ENCODE data around the gene SEMA6D. TPM values are rescaled to one million over a fixed set of nuclear protein-coding genes. Genes with fewer than 3 reads are reported as not detected.

Gene SEMA6D
- total RNA-seq, 4 donors from 2014 or later = 9.3 to 17.7 (median 14.3) TPM

- Histone ChIP-seq H3K4me1 (peaks cover 0 to 21% of the 10 kb centered on the region in 2 donors), H3K27ac (no peak overlapping the region), H3K9me3 (no peaks in the 10 kb centered on the region), H3K36me3 (no peaks in the 10 kb centered on the region), H3K4me3 (replicated peaks in 1 of 3) (no peak overlapping the region), H3K27me3 (no peaks in the 10 kb centered on the region)
- intact Hi-C loops (cut with DNase I) = no loop called here
- TF ChIP-seq POLR2A (IDR thresholded peaks at IDR 0.05) = no peak
- TF ChIP-seq, protein P1, sequence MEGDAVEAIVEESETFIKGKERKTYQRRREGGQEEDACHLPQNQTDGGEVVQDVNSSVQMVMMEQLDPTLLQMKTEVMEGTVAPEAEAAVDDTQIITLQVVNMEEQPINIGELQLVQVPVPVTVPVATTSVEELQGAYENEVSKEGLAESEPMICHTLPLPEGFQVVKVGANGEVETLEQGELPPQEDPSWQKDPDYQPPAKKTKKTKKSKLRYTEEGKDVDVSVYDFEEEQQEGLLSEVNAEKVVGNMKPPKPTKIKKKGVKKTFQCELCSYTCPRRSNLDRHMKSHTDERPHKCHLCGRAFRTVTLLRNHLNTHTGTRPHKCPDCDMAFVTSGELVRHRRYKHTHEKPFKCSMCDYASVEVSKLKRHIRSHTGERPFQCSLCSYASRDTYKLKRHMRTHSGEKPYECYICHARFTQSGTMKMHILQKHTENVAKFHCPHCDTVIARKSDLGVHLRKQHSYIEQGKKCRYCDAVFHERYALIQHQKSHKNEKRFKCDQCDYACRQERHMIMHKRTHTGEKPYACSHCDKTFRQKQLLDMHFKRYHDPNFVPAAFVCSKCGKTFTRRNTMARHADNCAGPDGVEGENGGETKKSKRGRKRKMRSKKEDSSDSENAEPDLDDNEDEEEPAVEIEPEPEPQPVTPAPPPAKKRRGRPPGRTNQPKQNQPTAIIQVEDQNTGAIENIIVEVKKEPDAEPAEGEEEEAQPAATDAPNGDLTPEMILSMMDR (IDR thresholded peaks at IDR 0.05) = no peak
- WGBS, 2 donors = 94% methylated on average over 5 of the region's 5 CpGs
- no peak for DNase-seq
Observed at GRCh38 chr15:47741907-47742306, 24.6 kb downstream of the SEMA6D start.

DNA sequence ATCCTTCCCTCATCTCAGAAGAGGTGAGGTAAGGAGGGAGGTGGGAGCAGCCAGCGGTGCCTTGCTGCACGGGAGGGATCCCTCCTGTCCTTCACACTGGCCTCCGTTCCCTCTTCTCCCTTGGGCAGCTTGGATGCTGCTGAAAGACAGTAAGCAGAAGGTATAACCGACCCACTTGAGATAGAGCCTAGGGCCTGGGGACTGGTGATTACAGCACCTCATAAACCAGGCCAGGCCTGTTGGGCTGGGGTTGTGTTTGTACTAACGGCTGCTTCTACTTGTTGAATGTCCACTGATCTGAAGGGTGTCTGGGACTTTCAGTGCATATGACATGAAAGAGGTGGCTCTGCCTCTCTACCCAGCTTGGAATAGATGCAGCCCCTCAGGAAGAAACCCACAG lies 25.0 kb downstream of the SEMA6D start:
- H3K36me3 ChIP-seq = no peaks in the 10 kb centered on the region
- DNase-seq = no peak
- H3K9me3 ChIP-seq = no peaks in the 10 kb centered on the region
- H3K4me1 ChIP-seq = peaks cover 0 to 18% of the 10 kb centered on the region in 2 donors
- intact Hi-C loops (cut with DNase I) = no loop called here
- H3K27me3 ChIP-seq = no peaks in the 10 kb centered on the region
- 66 to 82% methylated on average over 5 of the region's 5 CpGs for WGBS, 2 donors
- TF ChIP-seq POLR2A (IDR thresholded peaks at IDR 0.05) = no peak
- TF ChIP-seq, protein P1 (IDR thresholded peaks at IDR 0.05) = no peak
- H3K27ac ChIP-seq = no peak overlapping the region
- H3K4me3 ChIP-seq (replicated peaks in 1 of 3) = no peak overlapping the region

- TF ChIP-seq, protein P1 (IDR thresholded peaks at IDR 0.05) = no peak
- no peak for TF ChIP-seq POLR2A (IDR thresholded peaks at IDR 0.05)
- peaks cover 0 to 18% of the 10 kb centered on the region in 2 donors for H3K4me1 ChIP-seq
- WGBS, 2 donors = 81 to 86% methylated on average over 2 of the region's 2 CpGs
- H3K9me3 ChIP-seq = no peaks in the 10 kb centered on the region
- DNase-seq = no peak
- H3K4me3 ChIP-seq (replicated peaks in 1 of 3) = no peak overlapping the region
- H3K27me3 ChIP-seq = no peaks in the 10 kb centered on the region
- intact Hi-C loops (cut with DNase I) = no loop called here
- no peaks in the 10 kb centered on the region for H3K36me3 ChIP-seq
- H3K27ac ChIP-seq = no peak overlapping the region
Observed at GRCh38 chr15:47742742-47743141, 25.4 kb downstream of the SEMA6D start.

GRCh38 chr15:47743385-47743784 lies 26.1 kb downstream of the SEMA6D start:
- H3K36me3 ChIP-seq = no peaks in the 10 kb centered on the region
- H3K9me3 ChIP-seq = no peaks in the 10 kb centered on the region
- WGBS, 2 donors = 76% methylated on average over 6 of the region's 6 CpGs
- intact Hi-C loops (cut with DNase I) = no loop called here
- no peak for DNase-seq
- H3K4me3 ChIP-seq (replicated peaks in 1 of 3) = no peak overlapping the region
- TF ChIP-seq, protein P1 (IDR thresholded peaks at IDR 0.05) = no peak
- no peak for TF ChIP-seq POLR2A (IDR thresholded peaks at IDR 0.05)
- no peak overlapping the region for H3K27ac ChIP-seq
- H3K4me1 ChIP-seq = peaks cover 0 to 17% of the 10 kb centered on the region in 2 donors
- no peaks in the 10 kb centered on the region for H3K27me3 ChIP-seq

DNA sequence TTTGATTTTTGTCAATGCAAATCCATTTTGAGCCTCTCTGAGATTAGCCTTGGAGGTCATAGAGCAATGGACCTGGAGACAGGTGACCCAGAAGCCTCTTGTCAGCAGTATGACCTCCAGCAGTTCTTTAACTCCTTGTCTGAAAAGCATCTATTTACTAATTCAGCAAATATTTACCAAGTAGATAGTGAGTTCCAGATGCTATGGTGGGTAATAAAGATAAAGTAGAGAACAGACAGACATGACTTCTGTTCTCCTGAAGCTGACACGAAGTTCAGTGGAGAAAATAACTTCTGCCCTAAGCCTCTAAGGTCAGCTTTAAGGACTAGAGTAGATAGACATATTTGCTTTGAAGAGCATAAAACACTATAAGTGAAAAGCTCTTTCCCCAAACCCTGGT lies 26.6 kb downstream of the SEMA6D start:
- H3K4me1 ChIP-seq = peaks cover 0 to 12% of the 10 kb centered on the region in 2 donors
- H3K4me3 ChIP-seq (replicated peaks in 1 of 3) = no peak overlapping the region
- no peaks in the 10 kb centered on the region for H3K9me3 ChIP-seq
- no peak overlapping the region for H3K27ac ChIP-seq
- H3K27me3 ChIP-seq = no peaks in the 10 kb centered on the region
- intact Hi-C loops (cut with DNase I) = no loop called here
- DNase-seq = no peak
- H3K36me3 ChIP-seq = no peaks in the 10 kb centered on the region
- TF ChIP-seq, protein P1 (IDR thresholded peaks at IDR 0.05) = no peak
- TF ChIP-seq POLR2A (IDR thresholded peaks at IDR 0.05) = no peak
- WGBS, 2 donors = 83 to 88% methylated on average over 1 of the region's 1 CpG
